Immature natural killer cell (primary cell): ENCODE data around the gene TIPRL. TPM values are rescaled to one million over a fixed set of nuclear protein-coding genes. Genes with fewer than 3 reads are reported as not detected.
"Not testable (repeated sequence)": the region's sequence is repeated elsewhere in the genome, so short reads cannot be mapped to it uniquely, and the experiment has no call there.

ENCODE experiments used
- DNase-seq, 3 donors: peaks; one replicate each; pipeline ENCODE4 v3.0.0; 2022; ENCODE audit warnings: mixed read lengths in 1 of 3
- H3K27ac Mint-ChIP-seq, 6 donors: one replicate each; pipeline ENCODE4 v1.8.0; 2020; ENCODE audit warnings: mixed read lengths in 6 of 6, mild to moderate bottlenecking in 5 of 6, inconsistent platforms in 4 of 6, moderate library complexity in 3 of 6
- H3K27me3 Mint-ChIP-seq, 3 donors: one replicate each; pipeline ENCODE4 v1.8.0; 2020 to 2021; ENCODE audit warnings: low read depth in 3 of 3, mild to moderate bottlenecking in 3 of 3, mixed read lengths in 3 of 3, moderate library complexity in 3 of 3, inconsistent platforms in 1 of 3
- H3K36me3 Mint-ChIP-seq, 3 donors: one replicate each; pipeline ENCODE4 v1.8.0; 2020; ENCODE audit warnings: mixed read lengths in 3 of 3, inconsistent platforms in 2 of 3, mild to moderate bottlenecking in 2 of 3
- H3K4me1 Mint-ChIP-seq, 2 donors: one replicate each; pipeline ENCODE4 v1.8.0; 2020; ENCODE audit warnings: inconsistent platforms in 2 of 2, mild to moderate bottlenecking in 2 of 2, mixed read lengths in 2 of 2, moderate library complexity in 1 of 2
- H3K4me3 Mint-ChIP-seq, 5 donors: one replicate each; pipeline ENCODE4 v1.8.0; 2020; ENCODE audit warnings: mild to moderate bottlenecking in 5 of 5, mixed read lengths in 5 of 5, inconsistent platforms in 3 of 5, moderate library complexity in 3 of 5
- H3K9me3 Mint-ChIP-seq, 6 donors: one replicate each; pipeline ENCODE4 v1.8.0; 2020; ENCODE audit warnings: mild to moderate bottlenecking in 6 of 6, mixed read lengths in 6 of 6, inconsistent platforms in 4 of 6, moderate library complexity in 3 of 6
- polyA plus RNA-seq, 3 donors: library from polyadenylated mRNA; unstranded; fragments of 300-500 nt; fragmentation: Illumina TruSeq; gene quantifications; one replicate each; pipeline ENCODE4 v1.2.3, GENCODE V29; 2021

The TIPRL gene
- polyA plus RNA-seq, 3 donors from 2014 or later = 26.9 to 51.6 (median 51.4) TPM

GRCh38 chr1:168145184-168146159, 33.3 kb upstream of the TIPRL start:
- peaks cover 2 to 7% (median 3%) of the 10 kb centered on the region in 3 donors for H3K27me3 Mint-ChIP-seq
- no peak overlapping the region for H3K27ac Mint-ChIP-seq
- H3K4me1 Mint-ChIP-seq = peaks cover 0 to 19% of the 10 kb centered on the region in 2 donors
- no peaks in the 10 kb centered on the region for H3K36me3 Mint-ChIP-seq
- no peaks in the 10 kb centered on the region for H3K9me3 Mint-ChIP-seq
- peak overlapping the region in 2 of 5 donors; percentile 6 to 30 for H3K4me3 Mint-ChIP-seq
- DNase-seq = peak; percentile 65 to 72 (median 66)

- H3K36me3 Mint-ChIP-seq = no peaks in the 10 kb centered on the region
- no peaks in the 10 kb centered on the region for H3K9me3 Mint-ChIP-seq
- no peak for DNase-seq
- no peak overlapping the region for H3K4me3 Mint-ChIP-seq
- H3K27me3 Mint-ChIP-seq = peaks cover 2 to 6% (median 3%) of the 10 kb centered on the region in 3 donors
- no peak overlapping the region for H3K27ac Mint-ChIP-seq
- peaks cover 0 to 19% of the 10 kb centered on the region in 2 donors for H3K4me1 Mint-ChIP-seq
Observed at GRCh38 chr1:168146160-168146539, 32.6 kb upstream of the TIPRL start.

GRCh38 chr1:168146626-168147025, 32.1 kb upstream of the TIPRL start:
- peaks cover 0 to 19% of the 10 kb centered on the region in 2 donors for H3K4me1 Mint-ChIP-seq
- peaks cover 1 to 3% (median 3%) of the 10 kb centered on the region in 3 donors for H3K27me3 Mint-ChIP-seq
- no peak overlapping the region for H3K27ac Mint-ChIP-seq
- no peaks in the 10 kb centered on the region for H3K9me3 Mint-ChIP-seq
- H3K36me3 Mint-ChIP-seq = no peaks in the 10 kb centered on the region
- no peak overlapping the region for H3K4me3 Mint-ChIP-seq
- DNase-seq = no peak

GRCh38 chr1:168148916-168149315, 29.8 kb upstream of the TIPRL start:
- H3K4me3 Mint-ChIP-seq = peak overlapping the region in 1 of 5 donors; percentile 21
- peaks cover 0 to 6% (median 0%) of the 10 kb centered on the region in 3 donors for H3K27me3 Mint-ChIP-seq
- peak overlapping the region in 1 of 6 donors; percentile 56 for H3K27ac Mint-ChIP-seq
- peaks cover 0 to 19% of the 10 kb centered on the region in 2 donors for H3K4me1 Mint-ChIP-seq
- no peak for DNase-seq
- H3K36me3 Mint-ChIP-seq = no peaks in the 10 kb centered on the region
- H3K9me3 Mint-ChIP-seq = no peaks in the 10 kb centered on the region

- Mint-ChIP-seq H3K27me3 (peaks cover 0 to 6% (median 3%) of the 10 kb centered on the region in 3 donors), H3K4me1 (peaks cover 0 to 16% of the 10 kb centered on the region in 2 donors), H3K4me3 (no peak overlapping the region), H3K27ac (peak overlapping the region in 1 of 6 donors; percentile 28), H3K9me3 (peaks cover 0 to 2% (median 0%) of the 10 kb centered on the region in 6 donors), H3K36me3 (no peaks in the 10 kb centered on the region)
- DNase-seq = no peak
Observed at GRCh38 chr1:168150283-168150682, 28.5 kb upstream of the TIPRL start.

GRCh38 chr1:168151935-168152334, 26.8 kb upstream of the TIPRL start:
- DNase-seq = no peak
- Mint-ChIP-seq H3K4me3 (no peak overlapping the region), H3K27ac (no peak overlapping the region), H3K27me3 (peaks cover 2 to 3% (median 3%) of the 10 kb centered on the region in 3 donors), H3K36me3 (no peaks in the 10 kb centered on the region), H3K4me1 (peaks cover 0 to 10% of the 10 kb centered on the region in 2 donors), H3K9me3 (peaks cover 0 to 2% (median 0%) of the 10 kb centered on the region in 6 donors)

- Mint-ChIP-seq H3K27me3 (peaks cover 4 to 15% (median 6%) of the 10 kb centered on the region in 3 donors), H3K9me3 (peaks cover 12 to 25% (median 22%) of the 10 kb centered on the region in 6 donors), H3K36me3 (peaks cover 7 to 11% (median 10%) of the 10 kb centered on the region in 3 donors)
- H3K4me3 Mint-ChIP-seq, H3K27ac Mint-ChIP-seq, DNase-seq, H3K4me1 Mint-ChIP-seq: not testable (repeated sequence)
Observed at GRCh38 chr1:168154707-168155106, 24.1 kb upstream of the TIPRL start.

- Mint-ChIP-seq H3K36me3 (peaks cover 10 to 20% (median 15%) of the 10 kb centered on the region in 3 donors), H3K27me3 (peaks cover 6 to 23% (median 10%) of the 10 kb centered on the region in 3 donors), H3K9me3 (peaks cover 18 to 37% (median 32%) of the 10 kb centered on the region in 6 donors), H3K4me3 (no peak overlapping the region), H3K4me1 (no peaks in the 10 kb centered on the region), H3K27ac (no peak overlapping the region)
- no peak for DNase-seq
Observed at GRCh38 chr1:168155910-168156309, 22.9 kb upstream of the TIPRL start.

- Mint-ChIP-seq H3K4me1 (no peaks in the 10 kb centered on the region), H3K27ac (no peak overlapping the region), H3K36me3 (peaks cover 10 to 20% (median 15%) of the 10 kb centered on the region in 3 donors), H3K9me3 (peaks cover 18 to 39% (median 32%) of the 10 kb centered on the region in 6 donors), H3K4me3 (no peak overlapping the region), H3K27me3 (peaks cover 8 to 23% (median 12%) of the 10 kb centered on the region in 3 donors)
- no peak for DNase-seq
Observed at GRCh38 chr1:168157638-168158037, 21.1 kb upstream of the TIPRL start.

- H3K4me3 Mint-ChIP-seq = no peak overlapping the region
- no peaks in the 10 kb centered on the region for H3K4me1 Mint-ChIP-seq
- peaks cover 9 to 27% (median 12%) of the 10 kb centered on the region in 3 donors for H3K27me3 Mint-ChIP-seq
- H3K9me3 Mint-ChIP-seq = peaks cover 18 to 39% (median 32%) of the 10 kb centered on the region in 6 donors
- H3K36me3 Mint-ChIP-seq = peaks cover 10 to 20% (median 15%) of the 10 kb centered on the region in 3 donors
- no peak overlapping the region for H3K27ac Mint-ChIP-seq
- DNase-seq = no peak
Observed at GRCh38 chr1:168159251-168159650, 19.5 kb upstream of the TIPRL start.

GRCh38 chr1:168159979-168160378, 18.8 kb upstream of the TIPRL start:
- peaks cover 17 to 39% (median 31%) of the 10 kb centered on the region in 6 donors for H3K9me3 Mint-ChIP-seq
- H3K27me3 Mint-ChIP-seq = peaks cover 9 to 27% (median 12%) of the 10 kb centered on the region in 3 donors
- H3K36me3 Mint-ChIP-seq = peaks cover 10 to 20% (median 15%) of the 10 kb centered on the region in 3 donors

GRCh38 chr1:168161459-168161858, 17.3 kb upstream of the TIPRL start:
- H3K4me1 Mint-ChIP-seq = no peaks in the 10 kb centered on the region
- DNase-seq = no peak
- H3K9me3 Mint-ChIP-seq = peaks cover 18 to 39% (median 31%) of the 10 kb centered on the region in 6 donors
- peaks cover 10 to 25% (median 15%) of the 10 kb centered on the region in 3 donors for H3K36me3 Mint-ChIP-seq
- no peak overlapping the region for H3K27ac Mint-ChIP-seq
- H3K4me3 Mint-ChIP-seq = no peak overlapping the region
- peaks cover 9 to 27% (median 11%) of the 10 kb centered on the region in 3 donors for H3K27me3 Mint-ChIP-seq

More at GRCh38 chr1:168159979-168160378, 18.8 kb upstream of the TIPRL start:
- Mint-ChIP-seq H3K4me3 (no peak overlapping the region), H3K4me1 (no peaks in the 10 kb centered on the region), H3K27ac (no peak overlapping the region)
- DNase-seq = no peak

- peaks cover 8 to 24% (median 17%) of the 10 kb centered on the region in 6 donors for H3K9me3 Mint-ChIP-seq
- DNase-seq = no peak
- H3K4me3 Mint-ChIP-seq = no peak overlapping the region
- peaks cover under 1 to 16% (median 9%) of the 10 kb centered on the region in 3 donors for H3K36me3 Mint-ChIP-seq
- no peak overlapping the region for H3K27ac Mint-ChIP-seq
- H3K27me3 Mint-ChIP-seq = peaks cover 8 to 16% (median 9%) of the 10 kb centered on the region in 3 donors
- H3K4me1 Mint-ChIP-seq = no peaks in the 10 kb centered on the region
Observed at GRCh38 chr1:168163670-168164069, 15.1 kb upstream of the TIPRL start.

GRCh38 chr1:168164771-168165170, 14.0 kb upstream of the TIPRL start:
- no peak for DNase-seq
- no peak overlapping the region for H3K27ac Mint-ChIP-seq
- H3K36me3 Mint-ChIP-seq = peaks cover 0 to 14% (median 8%) of the 10 kb centered on the region in 3 donors
- no peaks in the 10 kb centered on the region for H3K4me1 Mint-ChIP-seq
- peaks cover 7 to 14% (median 10%) of the 10 kb centered on the region in 6 donors for H3K9me3 Mint-ChIP-seq
- peaks cover 6 to 14% (median 8%) of the 10 kb centered on the region in 3 donors for H3K27me3 Mint-ChIP-seq
- H3K4me3 Mint-ChIP-seq = no peak overlapping the region
